GM21619 (cell line): ENCODE results near the gene CDC14A.
"Not testable (repeated sequence)": the region's sequence is repeated elsewhere in the genome, so short reads cannot be mapped to it uniquely, and the experiment has no call there.

ENCODE experiments used
- ATAC-seq: cut with Tn5 transposase; IDR thresholded peaks from one replicate; pipeline ENCODE4 v1.9.1; 2021; ENCODE audit not compliant: unreplicated experiment

Gene CDC14A, protein sequence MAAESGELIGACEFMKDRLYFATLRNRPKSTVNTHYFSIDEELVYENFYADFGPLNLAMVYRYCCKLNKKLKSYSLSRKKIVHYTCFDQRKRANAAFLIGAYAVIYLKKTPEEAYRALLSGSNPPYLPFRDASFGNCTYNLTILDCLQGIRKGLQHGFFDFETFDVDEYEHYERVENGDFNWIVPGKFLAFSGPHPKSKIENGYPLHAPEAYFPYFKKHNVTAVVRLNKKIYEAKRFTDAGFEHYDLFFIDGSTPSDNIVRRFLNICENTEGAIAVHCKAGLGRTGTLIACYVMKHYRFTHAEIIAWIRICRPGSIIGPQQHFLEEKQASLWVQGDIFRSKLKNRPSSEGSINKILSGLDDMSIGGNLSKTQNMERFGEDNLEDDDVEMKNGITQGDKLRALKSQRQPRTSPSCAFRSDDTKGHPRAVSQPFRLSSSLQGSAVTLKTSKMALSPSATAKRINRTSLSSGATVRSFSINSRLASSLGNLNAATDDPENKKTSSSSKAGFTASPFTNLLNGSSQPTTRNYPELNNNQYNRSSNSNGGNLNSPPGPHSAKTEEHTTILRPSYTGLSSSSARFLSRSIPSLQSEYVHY

GRCh38 chr1:100352267-100353070 lies at the start of gene CDC14A:
CDC14A (plus strand) TSS chr1:100352506; CDS start chr1:100352955, 449 bp downstream.
- peak; percentile 61 for ATAC-seq

DNA sequence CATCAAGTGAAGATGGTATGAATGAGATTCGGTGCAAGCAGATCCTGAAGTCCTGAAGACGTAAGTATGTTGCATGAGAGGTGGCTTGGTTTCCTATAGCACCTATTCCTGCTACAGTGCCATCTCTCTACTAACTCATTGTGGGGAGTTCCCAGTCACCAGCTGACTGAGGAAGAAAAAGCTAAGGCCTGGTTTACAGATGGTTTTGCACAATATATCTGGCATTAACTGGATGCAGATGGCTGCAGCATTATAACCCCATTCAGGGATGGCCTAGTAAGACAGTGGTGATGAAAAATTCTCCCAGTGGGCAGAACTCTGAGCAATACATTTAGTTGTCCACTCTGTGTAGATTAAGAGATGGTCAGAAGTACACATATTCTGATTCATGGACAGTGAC lies 49.6 kb upstream of the CDC14A start:
- no peak for ATAC-seq

GRCh38 chr1:100304227-100304626 lies 48.1 kb upstream of the CDC14A start:
- ATAC-seq = no peak

GRCh38 chr1:100304921-100305320 lies 47.4 kb upstream of the CDC14A start:
- no peak for ATAC-seq

DNA sequence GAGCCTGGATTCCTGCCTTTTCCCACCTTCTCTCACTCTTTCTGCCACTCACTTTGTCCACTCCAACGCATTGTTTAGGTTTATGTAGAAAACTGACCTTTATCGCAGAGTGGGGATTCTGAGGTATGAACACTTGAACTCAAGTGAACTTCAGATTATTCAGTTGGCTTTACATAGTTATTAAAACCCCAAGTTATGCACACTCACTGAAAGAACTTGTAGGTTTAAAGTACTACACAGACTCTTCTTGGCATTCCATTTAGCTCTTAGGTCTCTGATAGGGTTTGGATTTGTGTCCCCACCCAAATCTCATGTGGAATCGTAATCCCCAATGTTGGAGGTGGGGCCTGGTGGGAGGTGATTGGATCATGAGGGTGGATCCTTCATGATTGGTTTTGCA lies 46.4 kb upstream of the CDC14A start:
- no peak for ATAC-seq

DNA sequence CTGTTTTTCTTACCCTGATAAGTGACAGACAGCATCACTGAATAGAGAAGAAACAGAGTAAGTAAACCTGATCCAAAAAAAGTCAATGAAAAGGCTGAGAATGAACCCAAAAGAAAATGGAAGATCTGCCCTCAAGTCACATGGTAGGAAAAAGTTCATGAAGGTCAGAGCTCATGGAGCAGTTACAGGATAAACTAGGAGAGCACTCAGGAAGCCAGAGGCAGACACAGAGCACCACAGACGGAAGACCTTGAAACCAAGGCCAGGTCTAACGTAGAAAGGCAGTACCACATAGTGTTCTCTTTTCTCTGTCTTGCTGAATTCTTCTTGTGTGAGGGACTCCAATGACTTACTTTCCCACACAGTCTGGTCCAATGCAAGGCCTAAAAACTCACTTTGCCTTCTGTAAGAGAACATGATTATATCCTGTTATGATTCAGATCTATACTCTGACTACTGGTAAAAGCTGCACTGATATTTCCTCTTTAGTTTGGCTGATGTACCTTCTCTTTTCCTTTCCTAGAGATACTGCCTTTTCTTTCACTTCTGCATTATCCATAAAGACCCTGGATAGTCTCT lies 45.5 kb upstream of the CDC14A start:
- no peak for ATAC-seq

- ATAC-seq = peak; percentile 66
These were observed 43.5 kb upstream of the CDC14A start for GRCh38 chr1:100308777-100309176.

GRCh38 chr1:100309863-100310262 lies 42.4 kb upstream of the CDC14A start:
- ATAC-seq = no peak

DNA sequence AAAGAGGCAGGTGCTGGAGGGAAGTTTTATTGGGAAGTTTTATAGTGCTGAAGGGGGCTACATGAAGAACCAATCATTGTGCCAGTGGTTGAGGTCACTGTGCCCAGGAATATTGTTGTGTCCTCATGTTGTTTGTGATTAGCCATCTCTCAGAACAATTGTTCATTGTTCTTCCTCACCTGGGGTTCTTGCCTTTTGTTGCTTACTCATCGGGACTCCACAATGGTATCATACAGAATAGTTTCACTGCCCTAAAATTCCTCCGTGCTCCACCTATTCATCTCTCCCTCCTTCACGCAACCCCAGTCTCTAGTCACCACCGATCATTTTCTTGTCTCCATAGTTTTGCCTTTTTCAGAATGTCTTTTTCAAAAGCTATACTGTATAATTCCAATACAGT lies 38.9 kb upstream of the CDC14A start:
- ATAC-seq = no peak

- ATAC-seq = no peak
These were observed 35.7 kb upstream of the CDC14A start for GRCh38 chr1:100316622-100317021.

DNA sequence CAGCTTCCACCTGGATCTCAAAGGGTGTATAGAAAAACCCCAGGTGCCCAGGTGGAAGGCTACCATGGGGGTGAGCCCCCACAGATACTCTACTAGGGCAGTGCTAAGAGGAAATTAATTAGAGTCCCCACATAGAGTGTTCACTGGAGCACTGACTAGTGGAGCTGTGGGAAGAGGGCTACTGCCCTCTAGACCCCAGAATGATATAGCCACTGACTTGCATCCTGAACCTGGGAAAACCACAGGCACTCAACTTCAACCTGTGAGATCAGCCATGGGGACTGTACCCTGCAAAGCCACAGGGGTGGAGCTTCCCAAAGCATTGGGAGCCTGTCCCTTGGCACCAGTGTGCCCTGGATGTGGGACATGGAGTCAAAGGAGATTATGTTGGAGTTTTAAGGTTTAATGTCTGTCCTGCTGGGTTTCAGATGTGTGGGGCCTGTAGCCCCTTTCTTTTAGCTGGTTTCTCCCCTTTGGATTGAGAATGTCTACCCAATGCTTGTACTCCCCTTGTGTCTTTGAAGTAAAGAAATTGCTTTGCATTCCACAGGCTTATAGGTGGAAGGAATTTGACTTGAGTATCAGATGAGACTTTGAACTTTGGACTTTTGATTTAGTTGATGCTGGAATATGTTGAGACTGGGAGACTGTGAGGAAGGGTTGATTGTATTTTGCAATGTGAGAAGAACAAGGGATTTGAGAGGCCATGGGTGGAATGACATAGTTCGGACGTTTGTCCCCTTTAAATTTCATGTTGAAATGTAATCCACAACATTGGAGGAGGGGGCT lies 31.8 kb upstream of the CDC14A start:
- ATAC-seq = no peak

GRCh38 chr1:100321100-100321493 lies 31.2 kb upstream of the CDC14A start:
- no peak for ATAC-seq

- ATAC-seq = no peak
These were observed 30.8 kb upstream of the CDC14A start for GRCh38 chr1:100321506-100321905.

GRCh38 chr1:100322436-100323211 lies 29.7 kb upstream of the CDC14A start:
- peak; percentile 60 for ATAC-seq

DNA sequence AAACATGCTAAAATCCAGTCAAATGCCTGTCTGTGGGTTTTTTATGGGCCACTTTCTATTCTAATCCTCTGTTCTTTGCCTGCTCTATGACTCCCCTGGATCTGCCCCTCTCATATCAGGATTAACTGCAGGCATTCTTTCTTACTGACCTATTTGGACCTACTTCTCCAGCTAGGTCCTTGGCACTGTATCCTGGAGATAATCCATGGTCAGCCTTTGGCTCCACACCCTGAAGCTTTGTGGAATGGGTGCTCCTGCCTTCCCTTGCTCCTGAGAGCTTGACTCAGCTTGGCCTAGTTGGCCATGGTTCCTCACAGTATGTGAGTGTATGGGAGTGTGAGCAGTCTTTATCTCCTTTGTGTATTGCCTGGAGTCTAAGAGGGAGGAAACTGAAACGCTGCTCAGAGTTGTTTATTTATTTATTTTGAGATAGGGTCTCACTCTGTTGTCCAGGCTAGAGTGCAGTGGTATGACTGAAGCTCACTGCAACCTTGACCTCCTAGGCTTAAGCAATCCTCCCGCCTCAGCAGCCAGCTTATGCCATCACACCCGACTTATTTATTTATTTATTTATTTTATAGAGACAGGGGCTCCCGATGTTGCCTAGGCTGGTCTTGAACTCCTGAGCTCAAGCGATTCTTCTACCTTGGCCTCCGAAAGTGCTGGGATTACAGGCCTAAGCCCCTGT lies 28.7 kb upstream of the CDC14A start:
- ATAC-seq = no peak

DNA sequence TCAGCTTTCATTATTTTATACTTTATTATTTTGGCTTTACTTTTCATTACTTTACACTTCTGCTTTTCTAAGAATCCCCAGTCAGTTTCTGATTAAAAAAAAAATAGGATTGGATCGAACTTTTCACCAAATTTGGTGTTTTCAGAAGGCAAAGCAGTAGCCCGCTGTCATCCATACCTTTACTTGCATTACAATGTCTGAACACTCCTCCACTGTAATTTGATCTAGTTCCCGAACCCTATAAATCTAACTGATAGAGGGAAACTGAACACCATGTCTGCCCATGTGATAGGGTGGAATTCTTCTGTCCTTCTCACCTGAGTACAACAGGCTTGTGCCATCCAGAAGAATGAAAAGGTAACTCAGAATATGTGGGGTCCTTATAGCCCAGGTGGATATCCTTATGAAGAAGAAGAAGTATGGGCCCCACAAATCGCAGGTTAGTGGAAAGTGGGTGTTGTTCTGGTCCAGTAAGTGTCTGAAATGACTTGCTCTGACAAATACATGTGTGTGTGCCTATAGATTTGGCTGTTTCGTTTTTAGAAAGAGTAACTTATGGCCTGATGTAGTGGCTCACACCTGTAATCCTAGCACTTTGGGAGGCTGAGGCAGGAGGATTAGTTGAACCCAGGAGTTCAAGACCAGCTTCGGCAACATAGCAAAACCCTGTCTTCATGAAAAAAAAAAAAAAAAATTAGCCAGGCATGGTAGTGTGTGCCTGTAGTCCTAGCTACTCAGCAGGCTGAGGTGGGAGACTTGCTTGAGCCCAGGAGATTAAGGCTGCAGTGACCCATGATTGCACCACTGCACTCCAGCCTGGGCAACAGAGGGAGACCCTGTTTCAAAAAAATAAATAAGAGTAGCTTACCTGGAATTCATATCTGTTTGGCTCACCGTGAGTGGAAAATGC lies 26.6 kb upstream of the CDC14A start:
- ATAC-seq = no peak

DNA sequence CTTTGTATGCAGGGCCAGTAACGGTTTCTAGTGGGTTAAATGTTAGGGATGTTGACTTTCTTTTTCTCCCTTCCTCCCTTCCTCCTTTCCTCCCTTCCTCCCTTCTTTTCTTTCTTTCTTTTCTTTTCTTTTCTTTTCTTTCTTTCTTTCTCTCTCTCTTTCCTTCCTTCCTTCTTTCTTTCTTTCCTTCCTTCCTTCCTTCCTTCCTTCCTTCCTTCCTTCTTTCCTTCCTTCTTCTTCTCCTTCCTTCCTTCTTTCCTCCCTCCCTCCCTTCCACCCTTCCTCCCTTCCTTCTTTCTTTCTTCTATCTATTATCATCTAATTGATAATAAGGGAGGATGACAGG lies 26.0 kb upstream of the CDC14A start:
- not testable (repeated sequence) for ATAC-seq

- ATAC-seq = no peak
These were observed 24.2 kb upstream of the CDC14A start for GRCh38 chr1:100328133-100328532.
